Panc1 (cell line): ENCODE results near the gene IPO11.

Experiments used
- POLR2AphosphoS5 ChIP-seq: IDR thresholded peaks from 2 replicates; pipeline ENCODE4 v1.6.1; 2012; ENCODE audit warnings: mild to moderate bottlenecking, low read depth, low read length, moderate library complexity
- TF ChIP-seq, protein P1 (sequence below): fragments of 450-650 bp; IDR thresholded peaks from 2 replicates; pipeline ENCODE4 v1.5.1; 2017; ENCODE audit warnings: mild to moderate bottlenecking

DNA sequence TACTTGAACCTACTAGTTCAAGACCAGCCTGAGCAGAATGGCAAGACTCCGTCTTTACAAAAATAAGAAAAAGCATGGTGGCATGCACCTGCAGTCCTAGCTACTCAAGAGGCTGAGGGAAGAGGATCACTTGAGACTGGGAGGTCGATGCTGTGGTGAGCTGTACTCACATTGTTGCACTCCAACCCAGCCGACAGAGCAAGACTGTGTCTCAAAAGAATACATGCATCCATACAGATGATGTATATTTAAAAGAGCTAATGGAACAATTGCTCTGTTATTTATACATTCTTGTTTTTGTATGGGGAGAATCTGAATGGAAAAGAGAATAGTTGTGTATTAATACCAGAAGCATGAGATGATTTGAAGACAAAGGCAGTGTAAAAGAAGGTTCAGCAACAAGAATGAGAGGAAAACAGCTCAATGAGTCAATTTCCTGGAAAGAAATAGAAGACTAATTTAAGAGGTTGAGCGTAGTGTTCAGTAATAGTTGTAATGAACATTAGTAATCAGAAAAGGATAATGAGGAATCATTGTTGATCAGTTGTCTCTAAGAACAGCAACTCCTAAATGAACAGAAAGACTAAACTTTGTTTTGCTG, 164.1 kb downstream of the IPO11 start:
- TF ChIP-seq, protein P1, sequence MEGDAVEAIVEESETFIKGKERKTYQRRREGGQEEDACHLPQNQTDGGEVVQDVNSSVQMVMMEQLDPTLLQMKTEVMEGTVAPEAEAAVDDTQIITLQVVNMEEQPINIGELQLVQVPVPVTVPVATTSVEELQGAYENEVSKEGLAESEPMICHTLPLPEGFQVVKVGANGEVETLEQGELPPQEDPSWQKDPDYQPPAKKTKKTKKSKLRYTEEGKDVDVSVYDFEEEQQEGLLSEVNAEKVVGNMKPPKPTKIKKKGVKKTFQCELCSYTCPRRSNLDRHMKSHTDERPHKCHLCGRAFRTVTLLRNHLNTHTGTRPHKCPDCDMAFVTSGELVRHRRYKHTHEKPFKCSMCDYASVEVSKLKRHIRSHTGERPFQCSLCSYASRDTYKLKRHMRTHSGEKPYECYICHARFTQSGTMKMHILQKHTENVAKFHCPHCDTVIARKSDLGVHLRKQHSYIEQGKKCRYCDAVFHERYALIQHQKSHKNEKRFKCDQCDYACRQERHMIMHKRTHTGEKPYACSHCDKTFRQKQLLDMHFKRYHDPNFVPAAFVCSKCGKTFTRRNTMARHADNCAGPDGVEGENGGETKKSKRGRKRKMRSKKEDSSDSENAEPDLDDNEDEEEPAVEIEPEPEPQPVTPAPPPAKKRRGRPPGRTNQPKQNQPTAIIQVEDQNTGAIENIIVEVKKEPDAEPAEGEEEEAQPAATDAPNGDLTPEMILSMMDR: no peak
- no peak for TF ChIP-seq POLR2AphosphoS5
